ENCODE results near the gene RAB26.
A peak's percentile ranks its signal among the peaks of the same experiment; 100 is the strongest.
"Not testable (repeated sequence)": the region's sequence is repeated elsewhere in the genome, so short reads cannot be mapped to it uniquely, and the experiment has no call there.

RAB26 gene

DNA sequence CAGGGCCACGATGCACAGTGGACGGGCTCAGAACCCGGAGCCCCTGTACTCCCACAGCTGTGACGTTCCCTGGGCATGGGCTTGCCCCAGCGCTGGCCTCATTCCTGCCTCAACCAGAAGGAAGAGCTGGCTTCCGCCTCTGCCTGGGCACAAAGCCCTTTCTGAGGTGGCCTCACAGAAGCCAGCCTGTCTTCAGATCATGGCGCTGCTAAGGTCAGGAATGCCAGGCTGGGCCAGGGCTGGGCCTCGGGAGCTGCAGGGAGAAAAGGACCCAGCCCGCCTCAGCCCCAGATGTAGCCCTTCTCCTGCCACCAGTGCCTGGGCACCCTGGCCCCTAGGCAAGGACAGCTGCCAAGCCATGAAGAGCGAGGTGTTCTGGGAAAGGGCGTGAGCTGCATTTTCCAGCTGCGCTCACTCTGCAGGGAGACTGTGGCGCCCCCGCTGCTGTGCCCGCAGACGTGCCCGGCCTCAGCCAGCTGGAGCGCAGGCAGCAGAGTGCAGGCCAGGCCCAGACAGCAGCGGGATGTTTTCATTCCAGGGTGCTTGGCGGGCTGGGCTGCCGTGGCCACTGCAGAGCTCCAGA lies 22.2 kb upstream of the RAB26 start:
- not testable (repeated sequence) for H3K36me3 Mint-ChIP-seq, H3K4me3 Mint-ChIP-seq, H3K27me3 Mint-ChIP-seq, H3K27ac Mint-ChIP-seq, H3K9me3 Mint-ChIP-seq
- peaks cover 27% of the 10 kb centered on the region for H3K4me1 Mint-ChIP-seq

- H3K27me3 Mint-ChIP-seq, H3K4me3 Mint-ChIP-seq, H3K9me3 Mint-ChIP-seq, H3K27ac Mint-ChIP-seq, H3K36me3 Mint-ChIP-seq: not testable (repeated sequence)
- H3K4me1 Mint-ChIP-seq = peaks cover 21% of the 10 kb centered on the region
Measured at GRCh38 chr16:2126928-2127556, 21.4 kb upstream of the RAB26 start.

DNA sequence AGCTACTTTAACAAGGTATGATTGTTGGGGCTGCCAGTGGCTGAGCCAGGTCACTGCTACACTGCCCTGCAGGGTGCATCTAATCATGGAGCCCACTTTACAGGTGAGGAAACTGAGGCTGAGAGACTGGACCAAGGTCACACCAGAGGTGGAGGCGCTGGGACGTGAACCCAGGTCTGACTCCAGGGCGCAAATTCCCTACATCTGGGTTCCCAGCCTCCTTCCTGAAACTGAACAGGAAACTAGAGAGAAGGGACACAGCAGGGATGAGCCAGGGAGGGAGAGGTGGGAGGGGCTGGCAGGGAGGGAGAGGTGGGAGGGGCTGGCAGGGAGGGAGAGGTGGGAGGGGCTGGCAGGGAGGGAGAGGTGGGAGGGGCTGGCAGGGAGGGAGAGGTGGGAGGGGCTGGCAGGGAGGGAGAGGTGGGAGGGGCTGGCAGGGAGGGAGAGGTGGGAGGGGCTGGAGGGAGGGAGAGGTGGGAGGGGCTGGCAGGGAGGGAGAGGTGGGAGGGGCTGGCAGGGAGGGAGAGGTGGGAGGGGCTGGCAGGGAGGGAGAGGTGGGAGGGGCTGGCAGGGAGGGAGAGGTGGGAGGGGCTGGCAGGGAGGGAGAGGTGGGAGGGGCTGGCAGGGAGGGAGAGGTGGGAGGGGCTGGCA lies 20.7 kb upstream of the RAB26 start:
- not testable (repeated sequence) for H3K4me3 Mint-ChIP-seq, H3K36me3 Mint-ChIP-seq, H3K27me3 Mint-ChIP-seq, H3K9me3 Mint-ChIP-seq, H3K27ac Mint-ChIP-seq
- H3K4me1 Mint-ChIP-seq = peaks cover 21% of the 10 kb centered on the region

DNA sequence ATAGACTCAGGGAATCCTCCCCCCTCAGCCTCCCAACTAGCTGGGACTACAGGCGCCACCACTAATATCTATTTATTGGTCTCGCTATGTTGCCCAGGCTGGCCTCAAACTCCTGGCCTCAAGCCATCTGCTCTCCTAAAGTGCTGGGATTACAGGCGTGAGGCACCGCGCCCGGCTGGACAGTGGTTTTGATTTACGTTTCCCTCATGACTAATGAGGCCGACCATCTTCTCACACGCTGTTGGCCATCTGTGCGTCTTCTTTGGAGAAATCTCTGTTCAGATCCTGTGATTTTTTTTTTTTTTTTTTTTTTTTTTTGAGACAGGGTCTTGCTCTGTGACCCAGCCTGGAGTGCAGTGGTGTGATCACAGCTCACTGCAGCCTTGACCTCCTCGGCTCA lies 19.2 kb upstream of the RAB26 start:
- H3K27me3 Mint-ChIP-seq, H3K9me3 Mint-ChIP-seq, H3K36me3 Mint-ChIP-seq, H3K4me3 Mint-ChIP-seq, H3K27ac Mint-ChIP-seq: not testable (repeated sequence)
- H3K4me1 Mint-ChIP-seq = peaks cover 21% of the 10 kb centered on the region

GRCh38 chr16:2129890-2130447 lies 18.5 kb upstream of the RAB26 start:
- not testable (repeated sequence) for H3K27ac Mint-ChIP-seq, H3K9me3 Mint-ChIP-seq, H3K4me3 Mint-ChIP-seq

GRCh38 chr16:2133797-2134196 lies 14.6 kb upstream of the RAB26 start:
- H3K4me3 Mint-ChIP-seq, H3K27me3 Mint-ChIP-seq, H3K9me3 Mint-ChIP-seq, H3K36me3 Mint-ChIP-seq, H3K27ac Mint-ChIP-seq: not testable (repeated sequence)
- peaks cover 11% of the 10 kb centered on the region for H3K4me1 Mint-ChIP-seq

More at GRCh38 chr16:2129890-2130447, 18.5 kb upstream of the RAB26 start:
- not testable (repeated sequence) for H3K36me3 Mint-ChIP-seq, H3K27me3 Mint-ChIP-seq
- peaks cover 21% of the 10 kb centered on the region for H3K4me1 Mint-ChIP-seq

DNA sequence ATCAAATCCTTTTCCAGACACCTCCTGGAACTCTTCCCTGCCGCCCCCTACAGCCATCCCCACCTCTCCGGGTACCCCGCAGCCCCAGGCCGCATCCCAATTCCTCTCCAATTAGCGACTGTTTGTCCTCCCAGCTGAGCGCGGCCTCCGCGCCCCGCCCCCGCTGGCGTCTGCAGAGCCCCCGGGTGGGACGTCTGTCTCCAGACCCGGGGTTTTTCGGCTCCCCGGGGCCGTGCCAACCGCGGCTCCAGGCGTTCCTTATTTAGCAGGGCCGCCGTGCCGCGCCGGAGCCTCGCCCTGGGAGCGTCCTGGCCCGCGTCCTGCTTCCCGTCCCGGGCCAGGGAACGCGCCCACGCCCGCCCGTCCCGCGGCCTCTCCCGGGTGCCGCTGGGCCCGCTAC lies 13.4 kb upstream of the RAB26 start:
- not testable (repeated sequence) for H3K9me3 Mint-ChIP-seq, H3K36me3 Mint-ChIP-seq, H3K27me3 Mint-ChIP-seq, H3K27ac Mint-ChIP-seq
- Mint-ChIP-seq H3K4me3 (peak overlapping the region; percentile 81), H3K4me1 (peaks cover 11% of the 10 kb centered on the region)

DNA sequence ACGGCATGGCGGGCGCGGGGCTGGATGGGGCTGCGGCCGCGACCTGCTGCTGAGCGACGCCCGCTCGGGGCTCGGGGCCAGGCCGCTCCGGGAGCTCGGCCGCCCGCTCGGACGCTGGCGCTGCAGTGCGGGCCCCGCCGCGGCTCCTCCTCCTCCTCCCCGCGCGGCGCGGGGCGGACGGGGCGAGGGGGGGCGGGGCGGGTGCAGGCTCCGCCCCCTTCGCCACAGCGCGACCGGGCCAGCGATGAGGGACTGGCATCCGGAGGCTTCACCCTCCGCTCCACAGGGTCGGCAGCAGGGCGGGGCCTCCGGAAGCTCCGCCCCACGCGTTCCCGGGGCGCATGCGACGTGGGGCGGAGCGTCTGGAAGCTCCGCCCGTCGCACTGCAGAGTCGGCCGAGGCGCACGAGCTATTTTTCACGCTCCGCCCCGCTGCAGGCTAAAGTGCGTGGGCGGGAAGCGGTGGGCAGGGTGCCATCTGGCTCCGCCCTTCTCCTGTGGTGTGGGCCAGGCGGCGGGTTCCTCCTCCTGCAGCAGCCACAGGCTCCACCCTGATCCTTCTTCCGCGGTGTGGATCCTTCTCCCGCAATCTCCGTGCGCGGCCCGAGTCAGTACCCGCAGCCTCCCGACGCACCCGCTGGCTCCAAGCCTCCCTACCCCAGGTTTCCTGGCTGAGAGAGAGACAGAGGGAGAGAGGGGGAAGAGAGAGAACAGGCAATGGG lies 12.5 kb upstream of the RAB26 start, which contains the start of gene PKD1:
PKD1 (minus strand) TSS at position 129 of the 721 bp plus-strand sequence. CDS start 209 bp downstream, outside the sequence.
- not testable (repeated sequence) for H3K9me3 Mint-ChIP-seq, H3K36me3 Mint-ChIP-seq, H3K27me3 Mint-ChIP-seq
- Mint-ChIP-seq H3K27ac (peak within 1 kb of the TSS; percentile 92), H3K4me1 (peaks cover 13% of the 10 kb centered on the region), H3K4me3 (peak within 1 kb of the TSS; percentile 95)

DNA sequence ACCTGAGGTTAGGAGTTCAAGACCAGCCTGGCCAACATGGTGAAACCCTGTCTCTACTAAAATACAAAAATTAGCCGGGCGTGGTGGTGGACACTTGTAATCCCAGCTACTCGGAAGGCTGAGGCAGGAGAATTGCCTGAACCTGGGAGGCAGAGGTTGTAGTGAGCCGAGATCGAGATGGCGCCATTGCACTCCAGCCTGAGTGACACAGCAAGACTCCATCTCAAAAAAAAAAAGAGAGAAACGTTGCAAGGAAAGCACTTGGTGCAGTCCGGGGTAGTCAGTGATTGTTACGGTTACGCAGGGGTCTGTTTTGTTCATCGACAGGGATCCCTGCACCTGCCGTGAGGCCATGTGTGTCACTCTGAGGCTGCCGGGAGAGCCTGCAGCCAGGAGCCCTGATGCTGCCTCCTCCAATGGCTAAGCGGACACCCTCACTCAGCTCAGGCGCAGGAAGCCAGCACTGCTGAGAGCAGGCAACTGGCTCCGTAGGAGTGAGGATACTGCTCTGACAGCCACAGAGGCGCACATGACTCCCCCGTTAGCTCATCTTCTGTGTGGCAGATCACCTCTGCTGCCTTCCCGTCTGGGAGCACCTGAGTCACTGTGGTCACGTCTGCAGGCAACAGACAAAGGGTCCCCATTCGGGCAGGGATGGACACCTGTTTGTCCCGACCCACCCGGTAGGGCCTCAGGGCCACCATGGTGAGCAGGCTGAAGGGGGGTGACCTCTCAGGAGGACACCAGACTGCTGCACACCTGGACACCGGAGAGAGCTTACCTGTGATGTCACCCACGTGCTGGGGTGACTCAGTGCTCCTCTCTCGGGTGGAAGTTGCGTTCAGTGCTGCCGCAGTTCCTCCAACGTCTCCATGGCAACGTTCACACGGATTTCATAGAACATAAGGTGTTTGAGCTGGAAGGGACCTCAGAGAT lies 5.2 kb upstream of the RAB26 start:
- Mint-ChIP-seq H3K4me3 (no peak overlapping the region), H3K9me3 (no peaks in the 10 kb centered on the region), H3K27ac (no peak overlapping the region), H3K4me1 (peaks cover 4% of the 10 kb centered on the region), H3K36me3 (no peaks in the 10 kb centered on the region), H3K27me3 (no peaks in the 10 kb centered on the region)

GRCh38 chr16:2143878-2144485 lies 4.4 kb upstream of the RAB26 start:
- H3K4me3 Mint-ChIP-seq = no peak overlapping the region
- H3K4me1 Mint-ChIP-seq = peaks cover 4% of the 10 kb centered on the region
- no peaks in the 10 kb centered on the region for H3K9me3 Mint-ChIP-seq
- no peak overlapping the region for H3K27ac Mint-ChIP-seq
- no peaks in the 10 kb centered on the region for H3K27me3 Mint-ChIP-seq
- no peaks in the 10 kb centered on the region for H3K36me3 Mint-ChIP-seq

DNA sequence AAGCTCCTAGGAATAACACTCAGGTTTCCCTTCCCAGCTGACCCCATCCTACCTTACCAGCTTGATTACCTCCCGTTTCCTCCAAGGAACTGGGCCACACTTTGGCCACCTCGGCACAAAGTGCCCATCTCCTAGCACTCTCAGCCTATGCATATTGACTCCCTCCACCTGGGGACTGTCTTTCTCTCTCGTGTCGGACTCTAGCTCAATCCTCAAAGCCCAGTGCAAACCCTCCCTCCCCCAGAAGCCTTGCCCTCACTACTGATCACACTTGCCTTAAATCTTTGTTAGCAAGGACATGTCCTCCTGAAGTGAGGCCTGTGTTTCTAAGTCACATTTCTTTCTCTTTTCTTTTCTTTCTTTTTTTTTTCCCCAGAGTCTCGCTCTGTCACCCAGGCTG lies 2.6 kb upstream of the RAB26 start:
- Mint-ChIP-seq H3K27ac (no peak overlapping the region), H3K36me3 (no peaks in the 10 kb centered on the region), H3K27me3 (no peaks in the 10 kb centered on the region), H3K4me3 (no peak overlapping the region), H3K9me3 (no peaks in the 10 kb centered on the region), H3K4me1 (peaks cover 6% of the 10 kb centered on the region)

- H3K27me3 Mint-ChIP-seq = no peaks in the 10 kb centered on the region
- H3K9me3 Mint-ChIP-seq = no peaks in the 10 kb centered on the region
- H3K4me3 Mint-ChIP-seq = no peak overlapping the region
- peaks cover 16% of the 10 kb centered on the region for H3K4me1 Mint-ChIP-seq
- H3K36me3 Mint-ChIP-seq = peaks cover 4% of the 10 kb centered on the region
- H3K27ac Mint-ChIP-seq = no peak overlapping the region
Measured at GRCh38 chr16:2147378-2147777, 1.0 kb upstream of the RAB26 start.

DNA sequence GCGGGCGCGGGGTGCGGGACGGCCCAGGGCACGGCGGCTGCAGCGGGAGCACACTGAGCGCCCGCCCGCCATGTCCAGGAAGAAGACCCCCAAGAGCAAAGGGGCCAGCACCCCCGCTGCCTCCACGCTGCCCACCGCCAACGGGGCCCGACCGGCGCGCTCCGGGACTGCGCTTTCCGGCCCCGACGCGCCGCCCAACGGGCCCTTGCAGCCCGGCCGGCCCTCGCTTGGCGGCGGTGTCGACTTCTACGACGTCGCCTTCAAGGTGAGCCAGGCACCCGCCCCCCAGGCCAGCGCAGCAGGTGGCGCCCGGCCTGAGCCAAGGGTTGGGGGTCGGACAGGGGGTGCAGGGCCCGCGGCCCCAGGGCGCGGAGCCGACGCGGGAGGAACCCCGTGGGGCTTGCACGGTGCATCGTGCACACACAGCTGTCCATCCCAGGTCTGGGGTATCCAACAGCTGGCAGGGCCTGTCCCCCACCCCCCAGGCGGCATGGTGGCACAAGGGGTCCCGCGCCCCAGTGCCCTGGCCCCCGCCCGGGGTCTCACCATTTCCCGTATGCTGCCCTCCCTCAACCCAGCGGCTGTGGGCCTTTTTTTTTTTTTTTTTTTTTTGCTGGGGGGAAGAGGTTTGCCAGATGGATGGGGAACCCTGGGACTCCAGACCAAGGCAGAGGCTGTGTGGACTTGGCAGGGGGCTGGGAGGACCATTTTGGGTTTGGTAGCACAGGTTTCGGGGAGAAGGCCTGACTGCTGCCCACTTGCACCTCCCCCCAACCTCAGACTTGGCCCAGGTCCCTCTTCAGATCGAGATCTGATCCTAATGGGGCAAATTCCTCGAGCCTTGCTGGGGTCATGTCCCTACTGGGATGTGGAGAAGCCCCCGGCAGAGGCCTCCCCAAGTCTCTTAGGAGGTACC lies 547 bp downstream of the RAB26 start:
- H3K4me1 Mint-ChIP-seq = peaks cover 19% of the 10 kb centered on the region
- H3K27ac Mint-ChIP-seq = no peak overlapping the region
- peak overlapping the region; percentile 36 for H3K4me3 Mint-ChIP-seq
- H3K27me3 Mint-ChIP-seq = no peaks in the 10 kb centered on the region
- H3K36me3 Mint-ChIP-seq = peaks cover 7% of the 10 kb centered on the region
- H3K9me3 Mint-ChIP-seq = no peaks in the 10 kb centered on the region
